GM12878 (cell line): ENCODE measurements around the gene TXNDC16. TPM values are rescaled to one million over a fixed set of nuclear protein-coding genes. Genes with fewer than 3 reads are reported as not detected.

Experiments
- ATAC-seq: fragments of 200-7000 bp; cut with Tn5 transposase; 3 replicates; pipeline ENCODE4 v1.9.1; 2020; ENCODE audit warnings: mild to moderate bottlenecking, moderate library complexity
- BruUV-seq: library from RNA; stranded (reverse); fragments of 400-500 nt; replicated peaks from 2 replicates; lab custom pipeline; 2021; lab: Mats Ljungman, UMichigan
- CTCF ChIA-PET: fragments of 300-600 bp; sonication (Branson Sonifier 250); formaldehyde crosslinking; extraction: SDS; loops from one replicate; lab custom pipeline; 2021; ENCODE audit warnings: inconsistent platforms; lab: Yijun Ruan, JAX
- POLR2A ChIA-PET: fragments of 350-600 bp; formaldehyde crosslinking; extraction: SDS; loops from one replicate; lab custom pipeline; 2021; ENCODE audit warnings: inconsistent platforms; lab: Charles Lee
- RAD21 ChIA-PET: fragments of 300-600 bp; sonication (Branson Sonifier 250); formaldehyde crosslinking; loops from one replicate; lab custom pipeline; 2023; ENCODE audit warnings: antibody characterized with exemption; ENCODE audit not compliant: unreplicated experiment; lab: Charles Lee
- SMC1A ChIA-PET: fragments of 300-600 bp; sonication (Branson Sonifier 250); formaldehyde crosslinking; loops from one replicate; lab custom pipeline; 2023; ENCODE audit not compliant: unreplicated experiment, uncharacterized antibody; lab: Charles Lee
- DNase-seq: peaks from one replicate; pipeline ENCODE4 v3.0.0-alpha.2; 2011; ENCODE audit warnings: low read depth, low spot score
- FAIRE-seq: peaks from 3 replicates; lab custom pipeline; 2011; peaks lifted over from hg19 to GRCh38; lab: Jason Lieb, UNC
- H2AFZ ChIP-seq: 2 replicates; pipeline ENCODE4 v1.6.0; 2011; ENCODE audit warnings: low read depth, low read length, control low read depth; ENCODE audit not compliant: control insufficient read depth
- H3K27ac ChIP-seq: 2 replicates; pipeline ENCODE4 v1.5.1; 2011; ENCODE audit warnings: control low read depth; ENCODE audit not compliant: control insufficient read depth, insufficient read depth
- H3K27me3 ChIP-seq, 2 experiments: replicated peaks in 1 of 2; 2 replicates each; pipeline versions ENCODE4 v1.6.0 to v1.6.1; 2011; ENCODE audit warnings: low read length in 1 of 2; ENCODE audit not compliant: control insufficient read depth in 2 of 2, insufficient read depth in 2 of 2
- H3K36me3 ChIP-seq, 2 experiments: 2 replicates each; pipeline ENCODE4 v1.5.1; 2011; ENCODE audit warnings: low read length in 1 of 2; ENCODE audit not compliant: control insufficient read depth in 2 of 2, insufficient read depth in 2 of 2
- H3K4me1 ChIP-seq: 2 replicates; pipeline ENCODE4 v1.6.1; 2011; ENCODE audit warnings: mild to moderate bottlenecking, low read length, moderate library complexity, mixed read lengths; ENCODE audit not compliant: control insufficient read depth, insufficient read depth
- H3K4me2 ChIP-seq: 2 replicates; pipeline ENCODE4 v1.6.0; 2011; ENCODE audit warnings: control low read depth; ENCODE audit not compliant: control insufficient read depth, insufficient read depth
- H3K4me3 ChIP-seq: fragments of 200-600 bp; sonication (generic); 2 replicates; pipeline ENCODE4 v1.5.1; 2016
- H3K79me2 ChIP-seq: 2 replicates; pipeline ENCODE4 v1.6.0; 2011; ENCODE audit warnings: low read length; ENCODE audit not compliant: control insufficient read depth, insufficient read depth
- H3K9ac ChIP-seq: 2 replicates; pipeline ENCODE4 v1.8.0; 2011; ENCODE audit warnings: low read length, control low read depth, mixed read lengths; ENCODE audit not compliant: control insufficient read depth, insufficient read depth
- H3K9me3 ChIP-seq: replicated peaks from 3 replicates; pipeline ENCODE4 v1.5.1; 2011; ENCODE audit warnings: mild to moderate bottlenecking, low read length; ENCODE audit not compliant: control insufficient read depth, insufficient read depth
- H4K20me1 ChIP-seq: 2 replicates; pipeline ENCODE4 v1.6.0; 2011; ENCODE audit not compliant: control insufficient read depth, insufficient read depth
- ATF2 ChIP-seq: IDR thresholded peaks from 2 replicates; pipeline ENCODE4 v1.6.1; 2012; ENCODE audit warnings: low read length, inconsistent platforms
- ATF7 ChIP-seq: fragments of 450-650 bp; IDR thresholded peaks from 2 replicates; pipeline ENCODE4 v1.6.1; 2016; ENCODE audit warnings: low read depth, mild to moderate bottlenecking
- CHD1 ChIP-seq: IDR thresholded peaks from 2 replicates; pipeline ENCODE4 v1.6.1; 2012; ENCODE audit warnings: low read depth, low read length, improper control_type of control experiment
- CREB1 ChIP-seq: IDR thresholded peaks from 2 replicates; pipeline ENCODE4 v1.6.1; 2012; ENCODE audit warnings: low read depth, mild to moderate bottlenecking, inconsistent platforms
- CREM ChIP-seq: IDR thresholded peaks from 2 replicates; pipeline ENCODE4 v1.6.1; 2014; ENCODE audit warnings: antibody characterized with exemption, low read depth
- JUND ChIP-seq: IDR thresholded peaks from 2 replicates; pipeline ENCODE4 v1.6.1; 2012; ENCODE audit warnings: low read depth, mild to moderate bottlenecking, low read length, improper control_type of control experiment, moderate library complexity
- SMAD1 ChIP-seq: fragments of 450-650 bp; IDR thresholded peaks from 2 replicates; pipeline ENCODE4 v1.6.1; 2018; ENCODE audit warnings: mild to moderate bottlenecking, low read depth; ENCODE audit not compliant: partially characterized antibody
- STAT3 ChIP-seq: IDR thresholded peaks from 2 replicates; pipeline ENCODE4 v1.6.1; 2011; ENCODE audit warnings: low read depth, low read length, improper control_type of control experiment
- USF1 ChIP-seq: IDR thresholded peaks from 2 replicates; pipeline ENCODE4 v1.6.1; 2011; ENCODE audit warnings: borderline replicate concordance, low read depth, mild to moderate bottlenecking, moderate library complexity, mixed read lengths, low read length; ENCODE audit not compliant: insufficient read depth; ENCODE audit errors: extremely low read length
- WGBS: methylation state at CpG from one replicate; pipeline ENCODE4 v1.1.6; 2016; ENCODE audit warnings: low lambda C conversion rate; ENCODE audit not compliant: insufficient replicate concordance, insufficient coverage; ENCODE audit errors: missing lambda C conversion rate; 5-methylcytosine and 5-hydroxymethylcytosine counted together
- in situ Hi-C: fragments of 300-500 bp; cut with MboI; formaldehyde crosslinking; loops from 9 replicates; pipeline ENCODE4 v1.14.3; 2018; ENCODE audit warnings: mixed read lengths
- intact Hi-C: fragments of 100-400 bp; cut with micrococcal nuclease; formaldehyde crosslinking; loops from one replicate; pipeline ENCODE4 v1.14.2; 2022; ENCODE audit not compliant: unreplicated experiment
- polyA plus RNA-seq, 11 experiments: library from polyadenylated mRNA; depleted of rRNA in 4 of 11; unstranded in 6 of 11; stranded (reverse) in 5 of 11; fragments of >200 nt; fragmentation: Nextera tagmentation in 4 of 11; fragmentation: Illumina TruSeq in 1 of 11; extraction: Ambion mirVana in 4 of 11; extraction: Trizol in 1 of 11; gene quantifications; 1 replicate in 1 of 11; 2 replicates in 10 of 11; pipeline versions ENCODE4 v1.2.1 to v1.2.3, GENCODE V29; 2011 to 2016; ENCODE audit warnings: inconsistent platforms in 2 of 11, missing spikeins in 2 of 11, low read depth in 1 of 11
- total RNA-seq, 4 experiments: library from RNA; depleted of rRNA in 3 of 4; stranded (reverse); fragments of >200 nt in 3 of 4; fragmentation: Illumina TruSeq in 1 of 4; extraction: Trizol in 1 of 4; gene quantifications; 2 replicates each; pipeline versions ENCODE4 v1.2.1 to v1.2.3, GENCODE V29; 2013 to 2021

The TXNDC16 gene
- total and polyA plus RNA-seq, 10 of the 15 experiments (the other 5 are each of a cell fraction or from before 2014, with no cell fraction given) = 1.2 to 7.9 (median 5.5) TPM

- 10% methylated on average over 20 of the region's 22 CpGs for WGBS
- H2AFZ ChIP-seq = peak overlapping the region; percentile 84
- peak overlapping the region; percentile 18; the same call in 1 of the 2 replicates for H3K9ac ChIP-seq
- H4K20me1 ChIP-seq = no peaks in the 10 kb centered on the region
- FAIRE-seq = peak; percentile 41
- intact Hi-C loops = loop anchor here (5.0 kb wide), 1 partner anchor 238 kb away; the partner anchor contains the start of gene GNPNAT1
- no TSS peak for BruUV-seq
- ChIA-PET RAD21 (interaction anchor here (0.9 to 1.8 kb wide), 2 partner anchors 253 to 624 kb away, joined by 3 to 5 read pairs; no protein-coding TSS in a partner anchor), SMC1A (interaction anchor here (0.9 to 1.6 kb wide), 6 partner anchors 12 to 256 kb away, joined by 3 read pairs; no protein-coding TSS in a partner anchor), CTCF (interaction anchor here (0.7 to 2.3 kb wide), 2 partner anchors 10 to 86 kb away, joined by 3 to 7 read pairs; no protein-coding TSS in a partner anchor), POLR2A (interaction anchor here (0.9 kb wide), 1 partner anchor 14 kb away, joined by 3 read pairs; no protein-coding TSS in a partner anchor)
- in situ Hi-C loops = no loop called here
- no peaks in the 10 kb centered on the region for H3K36me3 ChIP-seq
- peak; percentile 28 for DNase-seq
- peaks cover 8% of the 10 kb centered on the region for H3K4me1 ChIP-seq
- peak overlapping the region; percentile 88 for H3K4me3 ChIP-seq
- peak overlapping the region; percentile 83 for H3K4me2 ChIP-seq
- H3K79me2 ChIP-seq = peaks cover 6% of the 10 kb centered on the region
- no peak overlapping the region for H3K27ac ChIP-seq
- TF ChIP-seq ATF2 (peak; percentile 88), CHD1 (no peak), STAT3 (no peak), USF1 (no peak), CREM (peak; percentile 62; the same call in 1 of the 2 replicates), SMAD1 (peak; percentile 19), CREB1 (peak; percentile 54; the same call in 1 of the 2 replicates), JUND (0 out of 2 replicates have a peak, but pooled peaks have one; percentile 21), ATF7 (peak; percentile 96)
- H3K27me3 ChIP-seq = peaks cover 0 to 2% of the 10 kb centered on the region in 2 experiments; a peak in 3 of 4 replicates
- no peaks in the 10 kb centered on the region for H3K9me3 ChIP-seq
- ATAC-seq = peak; percentile 8
Observed at GRCh38 chr14:52553671-52554575, 1.6 kb upstream of the TXNDC16 start.
